ENCODE results near the gene PPFIA3.
"Not testable (repeated sequence)": the region's sequence is repeated elsewhere in the genome, so short reads cannot be mapped to it uniquely, and the experiment has no call there.

The PPFIA3 gene

DNA sequence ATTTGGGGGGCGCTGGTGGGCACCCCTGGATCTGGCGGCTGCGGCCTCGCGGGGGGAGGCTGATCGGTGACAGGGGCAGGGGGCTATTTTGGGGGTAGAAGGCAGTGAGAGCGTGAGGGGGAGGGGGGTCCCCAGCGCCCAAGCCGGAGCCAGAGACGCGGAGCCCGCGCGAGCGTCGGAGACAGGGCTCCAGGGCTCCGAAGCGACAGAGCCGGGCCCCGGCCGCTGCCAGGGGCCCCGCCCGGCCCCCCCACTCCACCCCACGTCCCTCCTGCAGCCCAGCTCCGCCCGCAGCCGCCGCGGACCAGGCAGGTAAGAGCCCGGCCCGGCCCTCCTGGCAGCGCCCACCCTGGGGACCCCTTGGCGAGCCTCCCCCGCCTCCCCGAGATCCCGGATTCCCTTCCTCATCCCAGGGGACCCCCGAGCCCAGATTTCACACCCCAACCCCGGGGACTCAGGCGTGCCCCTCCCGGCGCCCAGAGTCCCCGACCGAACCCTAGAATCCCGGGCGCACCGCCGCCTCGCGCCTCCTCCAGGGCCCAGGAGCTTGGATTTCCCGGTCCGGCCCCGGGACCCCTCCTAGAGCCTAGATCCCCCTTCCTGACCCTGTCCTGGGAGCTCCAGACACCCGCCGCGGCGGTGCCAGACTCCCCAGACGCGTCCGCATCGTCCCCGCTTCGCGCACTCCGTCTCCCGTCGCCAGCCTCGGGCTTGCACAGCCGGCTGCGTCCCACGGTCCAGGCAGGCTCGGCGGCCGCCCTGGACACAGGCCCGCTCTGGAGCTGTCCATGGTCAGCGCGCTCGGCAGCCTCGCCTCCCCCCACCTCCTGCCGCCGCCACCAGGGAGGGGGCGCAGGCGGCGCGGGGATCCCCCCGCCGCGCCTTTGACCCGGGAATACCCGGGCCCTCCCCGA, at the start of gene PPFIA3:
PPFIA3 (plus strand) TSS at position 134 of the 914 bp plus-strand sequence. CDS start 8,330 bp downstream, outside the sequence.
- DNase-seq = peak in 37 of 42 donors; percentile 37 to 82 (median 62)
- intact Hi-C loops (cut with DNase I) = no loop called here

DNA sequence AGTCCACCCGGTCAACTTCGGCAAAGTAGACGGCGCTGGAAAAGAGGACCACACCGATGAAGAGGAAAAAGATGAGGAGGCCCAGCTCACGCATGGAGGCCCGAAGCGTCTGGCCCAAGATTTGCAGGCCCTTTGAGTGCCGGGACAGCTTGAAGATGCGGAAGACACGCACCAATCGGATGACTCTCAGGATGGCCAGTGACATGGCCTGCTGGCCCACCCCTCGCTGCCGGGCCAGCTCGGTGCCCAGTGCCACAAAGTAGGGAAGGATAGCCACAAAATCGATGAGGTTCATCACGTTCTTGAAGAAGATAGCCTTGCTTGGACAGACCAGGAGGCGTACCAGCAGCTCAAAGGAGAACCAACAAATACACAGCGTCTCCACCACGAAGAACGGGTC, 48.9 kb upstream of the PPFIA3 start:
- intact Hi-C loops (cut with DNase I) = no loop called here

DNA sequence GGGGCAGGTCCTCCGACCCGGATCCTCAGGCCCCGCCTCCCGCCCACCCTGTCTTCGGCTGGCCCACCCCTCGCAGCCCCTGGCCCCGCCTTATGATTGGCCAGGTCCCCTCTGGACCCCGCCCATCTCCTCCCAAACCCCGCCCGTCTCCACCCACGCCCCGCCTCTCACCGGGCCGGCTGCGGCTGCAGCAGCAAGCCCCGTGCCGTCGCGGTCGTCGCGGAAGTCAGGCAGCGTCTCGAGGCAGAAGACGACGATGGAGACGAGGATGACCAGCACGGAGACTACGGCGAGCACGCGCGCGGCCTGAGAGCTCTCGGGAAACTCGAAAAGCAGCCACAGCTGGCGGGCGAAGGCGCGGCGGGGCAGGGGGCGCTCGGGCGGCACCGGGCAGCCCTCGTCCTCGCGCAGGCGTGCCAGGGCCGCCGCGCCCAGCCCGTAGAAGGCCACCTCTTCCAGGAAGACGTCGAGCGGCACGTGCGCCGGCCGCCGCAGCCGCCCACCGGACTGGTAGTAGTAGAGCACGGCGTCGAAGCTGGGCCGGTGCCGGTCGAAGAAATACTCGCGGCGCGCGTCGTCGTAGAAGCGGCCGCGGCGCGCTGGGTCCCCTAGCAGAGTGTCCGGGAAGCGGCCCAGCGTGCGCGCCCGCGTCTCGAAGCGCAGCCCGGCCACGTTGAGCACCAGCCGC, 47.3 kb upstream of the PPFIA3 start:
- DNase-seq = no peak
- intact Hi-C loops (cut with DNase I) = no loop called here

More for the DNA sequence above, 48.9 kb upstream of the PPFIA3 start:
- no peak for DNase-seq

GRCh38 chr19:49073514-49074378, 45.6 kb upstream of the PPFIA3 start:
- intact Hi-C loops (cut with DNase I) = no loop called here
- DNase-seq = no peak

- peak; percentile 22 to 86 (median 66) for DNase-seq
- intact Hi-C loops (cut with DNase I) = not testable (repeated sequence)
These were observed 44.5 kb upstream of the PPFIA3 start for GRCh38 chr19:49074869-49075268.

DNA sequence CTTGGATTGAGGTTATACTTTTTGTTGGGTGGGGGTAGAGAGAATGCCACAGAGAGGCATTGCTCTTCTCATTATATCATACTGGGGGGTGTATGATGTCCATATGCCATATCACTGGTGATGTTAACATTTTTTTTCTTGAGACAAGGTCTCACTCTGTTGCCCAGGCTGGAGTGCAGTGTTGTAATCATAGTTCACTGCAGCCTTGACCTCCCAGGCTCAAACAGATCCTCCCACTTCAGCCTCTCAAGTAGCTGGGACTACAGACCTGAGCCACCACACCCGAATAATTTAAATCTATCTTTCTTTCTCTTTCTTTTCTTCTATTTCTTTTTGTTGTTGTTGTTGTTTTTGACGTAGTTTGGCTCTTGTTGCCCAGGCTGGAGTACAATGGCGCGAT, 39.0 kb upstream of the PPFIA3 start:
- intact Hi-C loops (cut with DNase I) = no loop called here
- no peak for DNase-seq

GRCh38 chr19:49081273-49081672, 38.1 kb upstream of the PPFIA3 start:
- intact Hi-C loops (cut with DNase I) = no loop called here
- DNase-seq = no peak

DNA sequence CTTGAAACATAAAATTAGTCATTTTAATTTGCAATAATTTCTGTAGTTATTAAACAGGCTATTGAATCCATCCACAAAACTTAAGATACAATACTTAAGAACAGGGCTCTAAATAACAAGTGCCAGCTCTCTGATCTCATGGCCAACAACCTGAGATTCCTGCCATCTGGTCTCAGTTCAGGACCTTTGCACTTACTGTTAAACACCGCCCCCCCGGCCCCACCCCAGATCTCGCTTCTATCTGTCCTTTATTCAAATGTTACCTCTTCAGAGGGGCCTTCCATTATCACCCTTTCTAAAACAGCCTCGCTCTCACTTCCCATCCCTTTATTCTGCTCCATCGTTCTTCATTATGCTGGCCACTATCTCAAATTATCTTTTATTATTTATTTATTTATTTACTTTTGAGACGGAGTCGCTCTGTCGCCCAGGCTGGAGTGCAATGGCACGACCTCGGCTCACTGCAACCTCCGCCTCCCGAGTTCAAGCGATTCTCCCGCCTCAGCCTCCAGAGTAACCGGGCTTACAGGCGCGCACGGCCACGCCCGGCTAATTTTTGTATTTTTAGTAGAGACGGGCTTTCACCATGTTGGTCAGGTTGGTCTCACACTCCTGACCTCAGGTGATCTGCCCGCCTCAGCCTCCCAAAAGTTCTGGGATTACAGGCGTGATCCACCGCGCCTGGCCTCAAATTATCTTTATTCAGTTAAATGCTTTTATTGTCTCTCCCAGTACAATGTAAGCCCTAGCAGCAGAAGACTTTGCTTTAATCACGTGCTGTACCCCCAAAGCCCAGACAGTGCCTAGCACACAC, 34.9 kb upstream of the PPFIA3 start:
- intact Hi-C loops (cut with DNase I) = no loop called here
- peak in 2 of 42 donors; percentile 17 to 38 for DNase-seq

DNA sequence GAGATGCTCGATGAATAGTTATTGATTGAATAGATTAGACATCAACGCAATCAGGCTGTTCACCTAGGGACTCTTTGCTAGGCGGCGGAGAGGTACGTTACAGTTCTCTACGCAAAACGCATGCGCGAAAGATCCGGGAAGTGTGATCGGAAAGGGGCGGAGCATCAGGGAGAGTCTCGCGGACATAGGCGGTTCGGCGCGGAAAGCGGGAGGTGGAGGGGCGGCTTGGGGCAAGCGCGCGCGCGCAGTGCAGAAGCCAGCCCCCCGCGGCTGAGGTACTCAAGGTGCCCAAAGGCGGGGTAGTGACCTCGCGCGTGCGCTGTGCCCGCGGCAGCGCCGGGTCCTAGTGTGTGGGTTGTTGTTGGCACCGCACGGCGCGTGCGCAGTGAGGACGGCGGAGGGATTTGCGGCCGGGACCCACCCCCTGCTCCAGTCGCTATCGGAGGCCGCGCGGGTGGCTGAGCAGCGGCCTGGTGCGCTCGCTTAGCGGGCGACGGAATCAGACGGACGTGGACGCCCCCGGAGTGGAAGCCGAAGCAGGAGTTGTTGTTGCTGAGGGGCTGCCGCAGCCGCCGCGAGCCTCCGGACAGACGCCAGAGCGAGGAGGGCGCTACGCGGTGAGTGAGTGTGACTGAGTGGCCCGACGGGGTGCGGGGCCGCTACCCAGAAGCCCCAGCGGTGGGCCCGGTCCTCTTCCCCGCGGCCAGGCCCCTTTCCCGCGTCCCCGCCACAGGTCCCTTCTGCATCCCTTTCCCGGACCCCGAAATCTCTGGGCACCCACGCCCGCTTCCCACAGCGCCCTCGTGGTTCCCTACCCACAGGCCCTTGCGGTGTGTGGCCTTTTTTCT, 34.1 kb upstream of the PPFIA3 start, which contains the start of gene SNRNP70:
SNRNP70 (plus strand) TSS at position 432 of the 848 bp plus-strand sequence. CDS start 964 bp downstream, outside the sequence.
- intact Hi-C loops (cut with DNase I) = no loop called here
- DNase-seq = peak; percentile 95 to 99 (median 98)

DNA sequence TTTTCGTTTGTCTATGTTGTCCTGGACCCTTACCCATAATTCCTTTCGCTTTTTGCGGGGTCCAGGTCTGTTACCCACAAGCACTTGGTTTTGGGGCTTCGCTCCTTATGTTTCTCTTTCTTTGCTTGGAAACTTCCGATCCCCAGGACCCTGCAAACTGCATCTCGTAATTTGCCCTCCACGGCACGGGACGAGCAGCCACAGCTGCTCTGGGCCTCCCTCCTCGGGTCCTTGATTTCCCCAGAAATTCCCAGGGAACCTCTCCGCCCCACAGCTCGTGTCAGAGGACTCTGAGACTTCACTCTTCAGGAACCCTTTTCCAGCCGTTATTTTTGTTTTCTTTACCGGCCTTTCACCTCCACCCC, 33.5 kb upstream of the PPFIA3 start:
- intact Hi-C loops (cut with DNase I) = no loop called here
- DNase-seq = no peak

DNA sequence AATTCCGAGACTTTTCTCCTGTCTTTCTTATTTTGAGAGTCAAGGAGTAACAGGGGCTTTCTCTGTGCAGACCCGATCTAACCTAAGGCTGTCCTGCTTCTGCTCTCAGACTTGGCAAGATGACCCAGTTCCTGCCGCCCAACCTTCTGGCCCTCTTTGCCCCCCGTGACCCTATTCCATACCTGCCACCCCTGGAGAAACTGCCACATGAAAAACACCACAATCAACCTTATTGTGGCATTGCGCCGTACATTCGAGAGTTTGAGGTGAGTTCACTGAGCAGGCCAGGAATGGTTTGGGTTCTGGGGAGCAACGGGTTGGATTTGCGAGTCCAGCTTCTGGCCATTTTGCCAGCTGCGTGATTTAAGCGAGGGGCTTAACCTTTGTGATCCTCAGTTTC, 33.0 kb upstream of the PPFIA3 start:
- intact Hi-C loops (cut with DNase I) = no loop called here
- no peak for DNase-seq

DNA sequence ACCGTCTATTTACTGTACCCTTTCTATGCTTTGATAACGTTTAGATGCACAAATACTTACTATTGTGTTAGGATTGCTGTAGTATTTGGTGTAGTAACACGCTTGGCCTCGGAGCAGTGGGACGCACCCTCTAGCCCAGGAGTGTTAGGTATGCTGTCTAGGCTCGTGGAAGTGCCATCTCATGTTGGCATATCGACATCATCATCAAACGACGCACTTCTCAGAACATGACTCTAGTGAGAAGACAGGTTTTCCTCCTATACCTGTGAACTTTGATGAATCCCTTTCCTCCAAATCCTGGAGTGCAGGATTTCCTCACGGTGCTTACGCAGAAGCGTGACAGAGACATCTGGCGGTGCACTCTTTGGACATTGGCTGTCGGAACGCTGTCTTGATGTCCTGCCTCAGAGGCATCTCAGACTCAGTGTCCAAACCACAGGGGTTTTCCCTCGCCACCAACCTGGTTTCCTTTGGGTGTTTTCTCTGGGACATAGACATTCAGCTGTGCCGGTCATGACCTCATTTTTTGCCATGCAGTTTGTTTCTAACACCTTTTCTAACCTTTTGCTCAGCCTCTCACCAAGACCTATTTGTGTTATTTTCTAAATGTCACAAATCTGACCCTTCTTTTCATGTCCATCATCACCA, 27.8 kb upstream of the PPFIA3 start:
- no peak for DNase-seq
- intact Hi-C loops (cut with DNase I) = no loop called here

DNA sequence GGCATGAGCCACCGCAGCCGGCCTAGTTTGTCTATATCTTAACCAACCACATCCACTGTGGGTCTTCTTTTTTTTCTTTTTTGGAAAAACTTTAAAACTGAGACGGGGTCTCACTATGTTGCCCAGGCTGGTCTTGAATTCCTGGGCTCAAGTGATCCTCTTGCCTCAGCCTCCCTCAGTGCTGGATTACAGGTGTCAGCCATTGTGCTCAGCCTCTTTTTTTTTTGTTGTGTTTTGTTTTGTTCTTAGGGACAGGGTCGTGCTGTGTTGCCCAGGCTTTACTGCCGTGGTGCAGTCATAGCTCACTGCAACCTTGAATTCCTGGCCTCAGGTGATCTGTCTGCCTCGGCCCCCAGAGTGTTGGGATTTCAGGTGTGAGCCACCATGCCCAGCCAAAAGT, 26.7 kb upstream of the PPFIA3 start:
- DNase-seq = no peak
- intact Hi-C loops (cut with DNase I) = no loop called here

GRCh38 chr19:49094505-49095482, 24.6 kb upstream of the PPFIA3 start:
- DNase-seq = peak in 34 of 42 donors; percentile 29 to 78 (median 52)
- intact Hi-C loops (cut with DNase I) = loop anchor here (5.0 kb wide), 1 partner anchor 53 kb away; no protein-coding TSS in a partner anchor

GRCh38 chr19:49097453-49098288, 21.7 kb upstream of the PPFIA3 start:
- DNase-seq = peak in 41 of 42 donors; percentile 51 to 88 (median 74)
- intact Hi-C loops (cut with DNase I) = loop anchor here (5.0 kb wide), 1 partner anchor 50 kb away; no protein-coding TSS in a partner anchor

Measured in head of caudate nucleus (tissue), 42 donors.